ENCODE results near the gene TBC1D1.

Gene TBC1D1

GRCh38 chr4:38001927-38002326 is 111.0 kb downstream of the TBC1D1 start:
- no peak for TF ChIP-seq CTCF (IDR thresholded peaks at IDR 0.05; ENCODE audit: borderline replicate concordance, insufficient read depth, low read depth, low read length)
- no peak overlapping the region for H3K4me3 ChIP-seq (ENCODE audit: low read depth, low read length)

GRCh38 chr4:38002451-38003071 is 111.7 kb downstream of the TBC1D1 start:
- TF ChIP-seq CTCF (IDR thresholded peaks at IDR 0.05; ENCODE audit: borderline replicate concordance, insufficient read depth, low read depth, low read length): no peak
- H3K4me3 ChIP-seq (ENCODE audit: low read depth, low read length): no peak overlapping the region

- H3K4me3 ChIP-seq (ENCODE audit: low read depth, low read length): no peak overlapping the region
- TF ChIP-seq CTCF (IDR thresholded peaks at IDR 0.05; ENCODE audit: borderline replicate concordance, insufficient read depth, low read depth, low read length): no peak
These were observed 112.2 kb downstream of the TBC1D1 start for GRCh38 chr4:38003102-38003501.

- TF ChIP-seq CTCF (IDR thresholded peaks at IDR 0.05; ENCODE audit: borderline replicate concordance, insufficient read depth, low read depth, low read length): no peak
- H3K4me3 ChIP-seq (ENCODE audit: low read depth, low read length): no peak overlapping the region
These were observed 112.7 kb downstream of the TBC1D1 start for GRCh38 chr4:38003628-38004027.

- H3K4me3 ChIP-seq (ENCODE audit: low read depth, low read length): no peak overlapping the region
These were observed 113.2 kb downstream of the TBC1D1 start for GRCh38 chr4:38004062-38004461.

GRCh38 chr4:38004887-38005286 is 114.0 kb downstream of the TBC1D1 start:
- TF ChIP-seq CTCF (IDR thresholded peaks at IDR 0.05; ENCODE audit: borderline replicate concordance, insufficient read depth, low read depth, low read length): no peak
- H3K4me3 ChIP-seq (ENCODE audit: low read depth, low read length): no peak overlapping the region

More at GRCh38 chr4:38004062-38004461, 113.2 kb downstream of the TBC1D1 start:
- TF ChIP-seq CTCF (IDR thresholded peaks at IDR 0.05; ENCODE audit: borderline replicate concordance, insufficient read depth, low read depth, low read length): no peak

GRCh38 chr4:38005637-38006036 is 114.8 kb downstream of the TBC1D1 start:
- TF ChIP-seq CTCF (IDR thresholded peaks at IDR 0.05; ENCODE audit: borderline replicate concordance, insufficient read depth, low read depth, low read length): no peak
- no peak overlapping the region for H3K4me3 ChIP-seq (ENCODE audit: low read depth, low read length)

Data from GM12875 (cell line).